Lung (tissue), 12 donors: ENCODE measurements around the gene MED31. TPM values are rescaled to one million over a fixed set of nuclear protein-coding genes. Genes with fewer than 3 reads are reported as not detected.

ENCODE experiments used
- ATAC-seq: fragments of 200-7000 bp; cut with Tn5 transposase; one replicate; pipeline ENCODE4 v1.9.1; 2020; ENCODE audit warnings: moderate number of reproducible peaks; ENCODE audit not compliant: insufficient read depth, low FRiP score
- DNase-seq, 3 donors: peaks; one replicate each; pipeline ENCODE4 v3.0.0-alpha.2; 2013 to 2017
- H3K27ac ChIP-seq, 2 donors: one replicate each; pipeline ENCODE4 v1.5.1; 2013; ENCODE audit warnings: mild to moderate bottlenecking in 2 of 2, moderate library complexity in 2 of 2, control low read depth in 1 of 2, inconsistent platforms in 1 of 2, low read depth in 1 of 2, low read length in 1 of 2
- H3K27me3 ChIP-seq, 3 donors: one replicate each; pipeline ENCODE4 v1.5.1; 2013; ENCODE audit warnings: low read length in 2 of 3; ENCODE audit not compliant: control insufficient read depth in 3 of 3, insufficient read depth in 3 of 3
- H3K36me3 ChIP-seq, 4 donors: one replicate each; pipeline ENCODE4 v1.5.1; 2013; ENCODE audit warnings: low read length in 4 of 4, mild to moderate bottlenecking in 1 of 4, moderate library complexity in 1 of 4; ENCODE audit not compliant: control insufficient read depth in 4 of 4, insufficient read depth in 4 of 4
- H3K4me1 ChIP-seq, 5 donors: one replicate each; pipeline ENCODE4 v1.5.1; 2013; ENCODE audit warnings: low read length in 5 of 5, mild to moderate bottlenecking in 2 of 5, moderate library complexity in 1 of 5; ENCODE audit not compliant: control insufficient read depth in 5 of 5, insufficient read depth in 5 of 5
- H3K4me3 ChIP-seq: one replicate; pipeline ENCODE4 v1.5.1; 2013; ENCODE audit warnings: mild to moderate bottlenecking, control low read depth, moderate library complexity
- H3K9ac ChIP-seq, 2 donors: one replicate each; pipeline ENCODE4 v1.5.1; 2013; ENCODE audit warnings: low read length in 2 of 2, control low read depth in 1 of 2; ENCODE audit not compliant: insufficient read depth in 1 of 2
- H3K9me3 ChIP-seq, 4 donors: one replicate each; pipeline ENCODE4 v1.5.1; 2013; ENCODE audit warnings: low read length in 3 of 4, mild to moderate bottlenecking in 1 of 4, moderate library complexity in 1 of 4; ENCODE audit not compliant: control insufficient read depth in 4 of 4, insufficient read depth in 3 of 4
- CTCF ChIP-seq: IDR thresholded peaks from 2 replicates; pipeline ENCODE4 v1.5.1; 2012; ENCODE audit warnings: mild to moderate bottlenecking; ENCODE audit errors: control extremely low read depth, extremely low read depth
- WGBS, 2 donors: extraction: QIAGEN DNeasy Blood & Tissue Kit; methylation state at CpG; one replicate each; pipeline ENCODE4 v1.1.7; 2013; 5-methylcytosine and 5-hydroxymethylcytosine counted together
- polyA plus RNA-seq, 2 donors: library from polyadenylated mRNA; stranded (reverse); fragments of 200-250 nt; gene quantifications; one replicate each; pipeline ENCODE4 v1.2.1, GENCODE V29; 2013
- total RNA-seq, 2 donors: library from RNA; depleted of rRNA in 1 of 2; stranded (reverse); fragments of >200 nt in 1 of 2; gene quantifications; one replicate each; pipeline ENCODE4 v1.2.1, GENCODE V29; 2014 to 2021
- donor health status: control.
- donor health status: control.
- donor health status: Bipolar disorder and iron deficiency.
- donor health status: healthy.
- donor health status: DM: yes; HTN: yes; CAD: no.

Gene MED31
- total and polyA plus RNA-seq, 4 donors = 16.6 to 27.7 (median 19.2) TPM

GRCh38 chr17:6670571-6670970 is 19.2 kb upstream of the MED31 start:
- Histone ChIP-seq H3K27me3 (peaks cover 0 to 7% (median 4%) of the 10 kb centered on the region in 3 donors), H3K9ac (no peak overlapping the region), H3K4me1 (no peaks in the 10 kb centered on the region), H3K27ac (no peak overlapping the region), H3K9me3 (no peaks in the 10 kb centered on the region), H3K36me3 (no peaks in the 10 kb centered on the region), H3K4me3 (no peak overlapping the region)
- TF ChIP-seq CTCF = no peak
- 93 to 94% methylated on average over 8 of the region's 8 CpGs for WGBS, 2 donors
- no peak for ATAC-seq
- no peak for DNase-seq

- H3K4me1 ChIP-seq = no peaks in the 10 kb centered on the region
- TF ChIP-seq CTCF = no peak
- ATAC-seq (no peak), DNase-seq (no peak)
- H3K27me3 ChIP-seq = peaks cover 0 to 7% (median 4%) of the 10 kb centered on the region in 3 donors
- H3K27ac ChIP-seq = no peak overlapping the region
- no peaks in the 10 kb centered on the region for H3K36me3 ChIP-seq
- 78 to 84% methylated on average over 10 of the region's 10 CpGs for WGBS, 2 donors
- no peak overlapping the region for H3K4me3 ChIP-seq
- H3K9me3 ChIP-seq = no peaks in the 10 kb centered on the region
- no peak overlapping the region for H3K9ac ChIP-seq
Observed at GRCh38 chr17:6669479-6670212, 18.2 kb upstream of the MED31 start.

GRCh38 chr17:6668727-6669425 is 17.5 kb upstream of the MED31 start:
- no peak for ATAC-seq
- H3K4me3 ChIP-seq = no peak overlapping the region
- H3K27ac ChIP-seq = no peak overlapping the region
- H3K27me3 ChIP-seq = peaks cover 0 to 7% (median 4%) of the 10 kb centered on the region in 3 donors
- no peak for TF ChIP-seq CTCF
- no peaks in the 10 kb centered on the region for H3K9me3 ChIP-seq
- H3K9ac ChIP-seq = no peak overlapping the region
- no peaks in the 10 kb centered on the region for H3K36me3 ChIP-seq
- DNase-seq = no peak
- WGBS, 2 donors = 75 to 84% methylated on average over 14 of the region's 14 CpGs
- no peaks in the 10 kb centered on the region for H3K4me1 ChIP-seq
